Keratinocyte (primary cell): ENCODE data around the gene LAMC3. TPM values are rescaled to one million over a fixed set of nuclear protein-coding genes. Genes with fewer than 3 reads are reported as not detected.

Experiments
- DNase-seq: peaks from one replicate; pipeline ENCODE4 v3.0.0-alpha.2; 2011; ENCODE audit warnings: low read depth, missing footprints, low spot score
- FAIRE-seq: peaks from 2 replicates; lab custom pipeline; 2011; peaks lifted over from hg19 to GRCh38; lab: Jason Lieb, UNC
- H2AFZ ChIP-seq: 2 replicates; pipeline ENCODE4 v1.6.0; 2012; ENCODE audit warnings: low read length, control low read depth, inconsistent platforms; ENCODE audit not compliant: control insufficient read depth
- H3K27ac ChIP-seq: 2 replicates; pipeline ENCODE4 v1.5.1; 2011; ENCODE audit warnings: low read length; ENCODE audit not compliant: control insufficient read depth, insufficient read depth
- H3K27me3 ChIP-seq: 3 replicates; pipeline ENCODE4 v1.6.0; 2011; ENCODE audit warnings: low read length; ENCODE audit not compliant: control insufficient read depth, insufficient read depth; ENCODE audit errors: extremely low read depth
- H3K36me3 ChIP-seq, 2 experiments: 2 replicates in 1 of 2; 3 replicates in 1 of 2; pipeline ENCODE4 v1.5.1; 2011; ENCODE audit warnings: low read length in 2 of 2, mild to moderate bottlenecking in 1 of 2; ENCODE audit not compliant: control insufficient read depth in 2 of 2, insufficient read depth in 2 of 2; ENCODE audit errors: extremely low read depth in 1 of 2
- H3K4me1 ChIP-seq: 3 replicates; pipeline ENCODE4 v1.5.1; 2011; ENCODE audit warnings: low read length; ENCODE audit not compliant: control insufficient read depth, insufficient read depth; ENCODE audit errors: extremely low read depth
- H3K4me2 ChIP-seq: 3 replicates; pipeline ENCODE4 v1.6.0; 2011; ENCODE audit warnings: low read depth, low read length; ENCODE audit not compliant: control insufficient read depth, insufficient read depth; ENCODE audit errors: extremely low read depth
- H3K4me3 ChIP-seq, 3 experiments: fragments of 200-600 bp in 1 of 3; sonication (generic) in 1 of 3; 2 replicates in 2 of 3; 3 replicates in 1 of 3; pipeline ENCODE4 v1.5.1; 2011 to 2016; ENCODE audit warnings: low read length in 3 of 3, mild to moderate bottlenecking in 3 of 3, control low read depth in 2 of 3, inconsistent platforms in 1 of 3, low read depth in 1 of 3, mixed read lengths in 1 of 3, mixed run types in 1 of 3, moderate library complexity in 1 of 3; ENCODE audit not compliant: control insufficient read depth in 2 of 3, insufficient read depth in 2 of 3; ENCODE audit errors: extremely low read depth in 1 of 3
- H3K79me2 ChIP-seq: 2 replicates; pipeline ENCODE4 v1.6.0; 2012; ENCODE audit warnings: low read length; ENCODE audit not compliant: control insufficient read depth, insufficient read depth
- H3K9ac ChIP-seq: 3 replicates; pipeline ENCODE4 v1.6.0; 2011; ENCODE audit warnings: low read length; ENCODE audit not compliant: control insufficient read depth, insufficient read depth; ENCODE audit errors: extremely low read depth
- H3K9me1 ChIP-seq: 3 replicates; pipeline ENCODE4 v1.6.0; 2011; ENCODE audit warnings: low read length; ENCODE audit not compliant: control insufficient read depth, insufficient read depth; ENCODE audit errors: extremely low read depth
- H3K9me3 ChIP-seq: 2 replicates; pipeline ENCODE4 v1.5.1; 2012; ENCODE audit warnings: low read depth, low read length; ENCODE audit not compliant: control insufficient read depth
- H4K20me1 ChIP-seq: 3 replicates; pipeline ENCODE4 v1.6.0; 2011; ENCODE audit warnings: low read length; ENCODE audit not compliant: control insufficient read depth, insufficient read depth; ENCODE audit errors: extremely low read depth
- CTCF ChIP-seq, 3 experiments: IDR thresholded peaks in 1 of 3; conservative IDR thresholded peaks in 1 of 3; optimal IDR thresholded peaks in 1 of 3; 2 replicates in 2 of 3; 3 replicates in 1 of 3; pipeline versions ENCODE3 to v1.5.1; 2011; ENCODE audit warnings: low read length in 3 of 3, mild to moderate bottlenecking in 3 of 3, moderate library complexity in 2 of 3, control low read depth in 1 of 3, inconsistent platforms in 1 of 3; ENCODE audit not compliant: insufficient read depth in 2 of 3; ENCODE audit errors: extremely low read depth in 1 of 3
- EZH2 ChIP-seq: IDR thresholded peaks from one replicate; pipeline ENCODE4 v1.6.1; 2012; ENCODE audit warnings: inconsistent platforms, mild to moderate bottlenecking, low read length, moderate library complexity
- dilution Hi-C: fragments of 300-500 bp; cut with MboI; formaldehyde crosslinking; loops from one replicate; pipeline ENCODE4 v1.7.0; 2020; ENCODE audit warnings: low sequenced_read_pairs; ENCODE audit not compliant: extremely low pct_ligation_motif_present
- polyA plus RNA-seq, 5 experiments: library from polyadenylated mRNA; depleted of rRNA in 3 of 5; stranded (reverse) in 3 of 5; stranded (forward) in 1 of 5; unstranded in 1 of 5; fragments of >200 nt; gene quantifications; 1 replicate in 1 of 5; 2 replicates in 3 of 5; 3 replicates in 1 of 5; pipeline versions ENCODE4 v1.2.1 to v1.2.3, GENCODE V29; 2011 to 2012; ENCODE audit warnings: missing spikeins in 2 of 5, low read depth in 1 of 5, low replicate concordance in 1 of 5

Gene LAMC3
- polyA plus RNA-seq, 1 donor (not counting 4 experiments of a cell fraction or from before 2014, with no cell fraction given): not detected

GRCh38 chr9:131048820-131049219, 39.8 kb downstream of the LAMC3 start:
- no peaks in the 10 kb centered on the region for H3K9me3 ChIP-seq
- H3K4me1 ChIP-seq: peaks cover 2% of the 10 kb centered on the region
- no peaks in the 10 kb centered on the region for H3K36me3 ChIP-seq
- no peak for FAIRE-seq
- no peak overlapping the region for H3K9ac ChIP-seq
- dilution Hi-C loops: no loop called here
- H2AFZ ChIP-seq: no peak overlapping the region
- peaks cover 9% of the 10 kb centered on the region for H3K27me3 ChIP-seq
- no peaks in the 10 kb centered on the region for H4K20me1 ChIP-seq
- no peak overlapping the region for H3K27ac ChIP-seq
- H3K9me1 ChIP-seq: no peaks in the 10 kb centered on the region
- H3K4me3 ChIP-seq: no peak overlapping the region
- TF ChIP-seq EZH2: no peak
- no peak for TF ChIP-seq CTCF (optimal IDR thresholded peaks at IDR 0.05 in 1 of 3, IDR thresholded peaks at IDR 0.05 in 1 of 3, conservative IDR thresholded peaks at IDR 0.05 in 1 of 3; ENCODE audit: extremely low read depth in 1 of 3, insufficient read depth in 2 of 3, low read length in 3 of 3)
- no peak for DNase-seq
- no peak overlapping the region for H3K4me2 ChIP-seq
- H3K79me2 ChIP-seq: no peaks in the 10 kb centered on the region

- Histone ChIP-seq H3K9me3 (no peaks in the 10 kb centered on the region), H3K27me3 (peaks cover 9% of the 10 kb centered on the region), H3K27ac (no peak overlapping the region), H4K20me1 (no peaks in the 10 kb centered on the region), H3K36me3 (no peaks in the 10 kb centered on the region), H3K4me2 (no peak overlapping the region), H3K79me2 (no peaks in the 10 kb centered on the region), H2AFZ (no peak overlapping the region), H3K4me3 (no peak overlapping the region), H3K9ac (no peak overlapping the region), H3K4me1 (peaks cover 2% of the 10 kb centered on the region), H3K9me1 (no peaks in the 10 kb centered on the region)
- DNase-seq (no peak), FAIRE-seq (no peak)
- TF ChIP-seq EZH2 (no peak), CTCF (optimal IDR thresholded peaks at IDR 0.05 in 1 of 3, IDR thresholded peaks at IDR 0.05 in 1 of 3, conservative IDR thresholded peaks at IDR 0.05 in 1 of 3; ENCODE audit: extremely low read depth in 1 of 3, insufficient read depth in 2 of 3, low read length in 3 of 3) (no peak)
- dilution Hi-C loops: no loop called here
Observed at GRCh38 chr9:131049829-131050715, 41.1 kb downstream of the LAMC3 start.
